Epithelial cell of alveolus of lung (primary cell): Measurements from ENCODE around the gene GMDS. TPM values are rescaled to one million over a fixed set of nuclear protein-coding genes. Genes with fewer than 3 reads are reported as not detected.

Experiments used
- total RNA-seq: library from RNA; depleted of rRNA; stranded (reverse); fragments of >200 nt; gene quantifications from 2 replicates; pipeline ENCODE4 v1.2.1, GENCODE V29; 2015

Gene GMDS
- total RNA-seq, result 6.1 and 10.9 TPM in 2 replicates

GRCh38 chr6:2245103-2245876 is at the start of gene GMDS:
GMDS (minus strand) TSS chr6:2245605.

GRCh38 chr6:1609648-1610496 is 635.5 kb downstream of the GMDS start, which contains the start of gene FOXC1:
FOXC1 (plus strand) TSS chr6:1609915; CDS start chr6:1610446, 531 bp downstream.

